Measurements from ENCODE around the gene PCSK4.

Gene PCSK4

DNA sequence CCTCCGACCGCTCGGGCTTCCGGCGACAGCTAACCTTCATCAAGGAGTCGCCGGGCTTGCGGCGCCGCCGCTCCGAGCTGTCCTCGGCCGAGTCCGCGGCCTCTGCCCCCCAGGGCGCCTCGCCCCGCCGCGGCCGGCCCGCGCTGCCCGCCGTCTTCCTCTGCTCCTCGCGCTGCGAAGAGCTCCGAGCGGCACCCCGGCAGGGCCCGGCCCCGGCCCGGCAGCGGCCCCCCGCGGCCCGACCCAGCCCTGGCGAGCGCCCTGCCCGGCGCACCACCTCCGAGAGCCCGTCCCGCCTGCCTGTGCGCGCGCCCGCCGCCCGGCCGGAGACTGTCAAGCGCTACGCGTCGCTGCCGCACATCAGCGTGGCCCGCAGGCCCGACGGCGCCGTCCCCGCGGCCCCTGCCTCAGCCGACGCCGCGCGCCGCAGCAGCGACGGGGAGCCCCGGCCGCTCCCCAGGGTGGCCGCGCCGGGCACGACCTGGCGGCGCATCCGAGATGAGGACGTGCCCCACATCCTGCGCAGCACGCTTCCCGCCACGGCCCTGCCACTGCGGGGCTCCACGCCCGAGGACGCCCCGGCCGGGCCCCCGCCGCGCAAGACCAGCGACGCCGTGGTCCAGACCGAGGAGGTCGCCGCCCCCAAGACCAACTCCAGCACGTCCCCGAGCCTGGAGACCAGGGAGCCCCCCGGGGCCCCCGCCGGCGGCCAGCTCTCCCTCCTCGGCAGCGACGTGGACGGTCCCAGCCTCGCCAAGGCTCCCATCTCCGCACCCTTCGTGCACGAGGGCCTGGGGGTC lies 20.7 kb downstream of the PCSK4 start:
- no peak for DNase-seq

DNA sequence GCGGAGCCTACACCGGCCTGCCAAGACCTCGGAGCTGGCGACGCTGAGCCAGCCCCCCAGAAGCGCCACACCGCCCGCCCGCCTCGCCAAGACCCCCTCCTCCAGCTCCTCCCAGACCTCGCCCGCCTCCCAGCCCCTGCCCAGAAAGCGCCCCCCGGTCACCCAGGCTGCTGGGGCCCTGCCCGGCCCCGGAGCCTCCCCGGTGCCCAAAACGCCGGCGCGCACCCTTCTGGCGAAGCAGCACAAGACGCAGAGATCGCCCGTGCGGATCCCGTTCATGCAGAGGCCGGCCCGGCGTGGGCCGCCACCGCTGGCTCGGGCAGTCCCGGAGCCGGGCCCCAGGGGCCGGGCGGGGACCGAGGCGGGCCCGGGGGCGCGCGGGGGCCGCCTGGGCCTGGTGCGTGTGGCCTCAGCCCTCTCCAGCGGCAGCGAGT lies 21.3 kb downstream of the PCSK4 start:
- DNase-seq: peak; percentile 80

DNA sequence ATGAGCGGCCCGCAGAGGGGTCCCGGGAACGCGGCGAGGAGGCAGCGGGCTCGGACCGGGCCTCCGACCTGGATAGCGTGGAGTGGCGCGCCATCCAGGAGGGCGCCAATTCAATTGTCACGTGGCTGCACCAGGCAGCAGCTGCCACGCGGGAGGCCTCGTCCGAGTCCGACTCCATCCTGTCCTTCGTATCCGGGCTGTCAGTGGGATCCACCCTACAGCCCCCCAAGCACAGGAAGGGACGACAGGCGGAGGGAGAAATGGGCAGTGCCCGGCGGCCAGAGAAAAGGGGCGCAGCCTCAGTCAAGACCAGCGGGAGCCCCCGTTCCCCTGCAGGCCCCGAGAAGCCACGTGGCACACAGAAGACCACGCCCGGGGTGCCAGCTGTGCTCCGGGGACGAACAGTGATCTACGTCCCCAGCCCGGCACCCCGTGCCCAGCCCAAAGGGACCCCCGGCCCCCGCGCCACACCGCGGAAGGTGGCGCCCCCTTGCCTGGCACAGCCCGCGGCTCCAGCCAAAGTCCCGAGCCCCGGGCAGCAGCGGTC lies 21.8 kb downstream of the PCSK4 start:
- DNase-seq: no peak

DNA sequence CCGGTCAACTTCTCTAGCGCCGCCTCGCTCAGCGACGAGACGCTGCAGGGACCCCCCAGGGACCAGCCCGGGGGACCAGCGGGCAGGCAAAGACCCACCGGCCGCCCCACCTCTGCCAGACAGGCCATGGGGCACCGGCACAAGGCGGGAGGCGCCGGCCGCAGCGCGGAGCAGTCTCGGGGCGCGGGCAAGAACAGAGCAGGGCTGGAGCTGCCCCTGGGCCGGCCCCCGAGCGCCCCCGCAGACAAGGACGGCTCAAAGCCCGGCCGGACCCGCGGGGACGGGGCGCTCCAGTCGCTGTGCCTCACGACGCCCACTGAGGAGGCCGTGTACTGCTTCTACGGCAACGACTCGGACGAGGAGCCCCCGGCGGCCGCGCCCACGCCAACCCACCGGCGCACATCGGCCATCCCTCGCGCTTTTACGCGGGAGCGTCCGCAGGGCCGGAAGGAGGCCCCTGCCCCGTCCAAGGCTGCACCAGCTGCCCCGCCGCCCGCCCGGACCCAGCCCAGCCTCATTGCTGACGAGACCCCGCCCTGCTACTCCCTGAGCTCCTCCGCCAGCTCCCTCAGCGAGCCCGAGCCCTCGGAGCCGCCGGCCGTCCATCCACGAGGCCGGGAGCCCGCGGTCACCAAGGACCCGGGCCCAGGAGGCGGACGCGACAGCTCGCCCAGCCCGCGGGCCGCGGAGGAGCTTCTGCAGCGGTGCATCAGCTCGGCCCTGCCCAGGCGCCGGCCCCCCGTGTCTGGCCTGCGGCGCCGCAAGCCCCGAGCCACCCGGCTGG lies 22.5 kb downstream of the PCSK4 start:
- no peak for DNase-seq

DNA sequence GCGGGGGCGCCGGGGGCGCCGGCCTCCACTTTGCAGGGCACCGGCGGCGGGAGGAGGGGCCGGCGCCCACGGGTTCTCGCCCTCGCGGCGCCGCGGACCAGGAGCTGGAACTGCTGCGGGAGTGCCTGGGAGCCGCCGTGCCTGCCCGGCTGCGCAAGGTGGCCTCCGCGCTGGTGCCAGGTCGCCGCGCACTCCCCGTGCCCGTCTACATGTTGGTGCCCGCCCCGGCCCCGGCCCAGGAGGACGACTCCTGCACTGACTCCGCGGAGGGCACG lies 23.0 kb downstream of the PCSK4 start:
- DNase-seq: no peak

DNA sequence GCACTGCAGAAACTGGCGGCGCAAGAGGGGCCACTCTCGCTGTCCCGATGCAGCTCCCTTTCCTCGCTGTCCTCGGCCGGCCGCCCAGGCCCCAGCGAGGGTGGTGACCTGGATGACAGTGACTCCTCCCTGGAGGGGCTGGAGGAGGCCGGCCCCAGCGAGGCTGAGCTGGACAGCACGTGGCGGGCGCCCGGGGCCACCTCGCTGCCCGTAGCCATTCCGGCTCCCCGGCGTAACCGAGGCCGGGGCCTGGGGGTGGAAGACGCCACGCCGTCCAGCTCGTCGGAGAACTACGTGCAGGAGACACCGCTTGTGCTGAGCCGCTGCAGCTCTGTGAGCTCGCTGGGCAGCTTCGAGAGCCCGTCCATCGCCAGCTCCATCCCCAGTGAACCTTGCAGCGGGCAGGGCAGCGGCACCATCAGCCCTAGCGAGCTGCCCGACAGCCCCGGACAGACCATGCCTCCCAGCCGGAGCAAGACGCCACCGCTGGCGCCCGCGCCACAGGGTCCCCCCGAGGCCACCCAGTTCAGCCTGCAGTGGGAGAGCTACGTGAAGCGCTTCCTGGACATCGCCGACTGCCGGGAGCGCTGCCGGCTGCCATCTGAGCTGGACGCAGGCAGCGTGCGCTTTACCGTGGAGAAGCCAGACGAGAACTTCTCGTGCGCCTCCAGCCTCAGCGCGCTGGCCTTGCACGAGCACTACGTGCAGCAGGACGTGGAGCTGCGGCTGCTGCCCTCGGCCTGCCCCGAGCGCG lies 23.5 kb downstream of the PCSK4 start:
- DNase-seq: no peak

DNA sequence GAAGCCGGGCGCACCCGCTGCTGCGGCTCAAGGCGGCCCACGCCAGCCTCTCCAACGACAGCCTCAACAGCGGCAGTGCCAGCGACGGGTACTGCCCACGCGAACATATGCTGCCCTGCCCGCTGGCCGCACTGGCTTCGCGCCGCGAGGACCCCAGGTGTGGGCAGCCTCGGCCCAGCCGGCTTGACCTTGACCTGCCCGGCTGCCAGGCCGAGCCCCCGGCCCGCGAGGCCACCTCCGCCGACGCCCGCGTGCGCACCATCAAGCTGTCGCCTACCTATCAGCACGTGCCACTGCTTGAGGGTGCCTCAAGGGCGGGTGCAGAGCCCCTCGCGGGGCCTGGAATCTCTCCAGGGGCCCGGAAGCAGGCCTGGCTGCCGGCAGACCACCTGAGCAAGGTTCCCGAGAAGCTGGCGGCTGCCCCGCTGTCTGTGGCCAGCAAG lies 24.1 kb downstream of the PCSK4 start:
- DNase-seq: no peak

DNA sequence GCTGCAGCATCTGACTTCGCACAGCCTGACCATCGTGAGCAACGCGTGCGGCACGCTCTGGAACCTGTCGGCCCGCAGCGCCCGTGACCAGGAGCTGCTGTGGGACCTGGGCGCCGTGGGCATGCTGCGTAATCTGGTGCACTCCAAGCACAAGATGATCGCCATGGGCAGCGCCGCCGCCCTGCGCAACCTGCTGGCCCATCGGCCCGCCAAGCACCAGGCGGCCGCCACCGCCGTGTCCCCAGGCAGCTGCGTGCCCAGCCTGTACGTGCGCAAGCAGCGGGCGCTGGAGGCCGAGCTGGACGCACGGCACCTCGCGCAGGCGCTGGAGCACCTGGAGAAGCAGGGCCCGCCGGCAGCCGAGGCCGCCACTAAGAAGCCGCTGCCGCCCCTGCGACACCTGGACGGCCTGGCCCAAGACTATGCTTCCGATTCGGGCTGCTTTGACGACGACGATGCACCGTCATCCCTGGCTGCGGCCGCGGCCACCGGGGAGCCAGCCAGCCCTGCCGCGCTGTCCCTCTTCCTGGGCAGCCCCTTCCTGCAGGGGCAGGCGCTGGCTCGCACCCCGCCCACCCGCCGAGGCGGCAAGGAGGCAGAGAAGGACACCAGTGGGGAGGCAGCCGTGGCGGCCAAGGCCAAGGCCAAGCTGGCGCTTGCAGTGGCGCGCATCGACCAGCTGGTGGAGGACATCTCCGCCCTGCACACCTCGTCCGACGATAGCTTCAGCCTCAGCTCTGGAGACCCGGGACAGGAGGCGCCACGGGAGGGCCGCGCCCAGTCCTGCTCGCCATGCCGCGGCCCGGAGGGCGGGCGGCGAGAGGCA lies 24.7 kb downstream of the PCSK4 start:
- DNase-seq: no peak

DNA sequence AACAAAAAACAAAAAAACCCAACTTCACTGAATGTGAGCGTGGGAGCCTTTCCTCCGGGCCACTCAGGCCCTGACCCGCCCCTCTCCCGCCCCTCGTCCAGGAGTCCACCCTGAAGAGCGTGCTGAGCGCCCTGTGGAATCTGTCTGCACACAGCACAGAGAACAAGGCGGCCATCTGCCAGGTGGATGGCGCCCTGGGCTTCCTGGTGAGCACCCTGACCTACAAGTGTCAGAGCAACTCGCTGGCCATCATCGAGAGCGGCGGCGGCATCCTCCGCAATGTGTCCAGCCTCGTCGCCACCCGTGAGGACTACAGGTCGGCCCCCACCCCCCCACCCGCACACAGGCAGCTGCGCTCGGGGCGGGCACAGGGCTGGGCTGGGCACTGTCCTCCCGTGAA lies 28.3 kb downstream of the PCSK4 start:
- no peak for DNase-seq

DNA sequence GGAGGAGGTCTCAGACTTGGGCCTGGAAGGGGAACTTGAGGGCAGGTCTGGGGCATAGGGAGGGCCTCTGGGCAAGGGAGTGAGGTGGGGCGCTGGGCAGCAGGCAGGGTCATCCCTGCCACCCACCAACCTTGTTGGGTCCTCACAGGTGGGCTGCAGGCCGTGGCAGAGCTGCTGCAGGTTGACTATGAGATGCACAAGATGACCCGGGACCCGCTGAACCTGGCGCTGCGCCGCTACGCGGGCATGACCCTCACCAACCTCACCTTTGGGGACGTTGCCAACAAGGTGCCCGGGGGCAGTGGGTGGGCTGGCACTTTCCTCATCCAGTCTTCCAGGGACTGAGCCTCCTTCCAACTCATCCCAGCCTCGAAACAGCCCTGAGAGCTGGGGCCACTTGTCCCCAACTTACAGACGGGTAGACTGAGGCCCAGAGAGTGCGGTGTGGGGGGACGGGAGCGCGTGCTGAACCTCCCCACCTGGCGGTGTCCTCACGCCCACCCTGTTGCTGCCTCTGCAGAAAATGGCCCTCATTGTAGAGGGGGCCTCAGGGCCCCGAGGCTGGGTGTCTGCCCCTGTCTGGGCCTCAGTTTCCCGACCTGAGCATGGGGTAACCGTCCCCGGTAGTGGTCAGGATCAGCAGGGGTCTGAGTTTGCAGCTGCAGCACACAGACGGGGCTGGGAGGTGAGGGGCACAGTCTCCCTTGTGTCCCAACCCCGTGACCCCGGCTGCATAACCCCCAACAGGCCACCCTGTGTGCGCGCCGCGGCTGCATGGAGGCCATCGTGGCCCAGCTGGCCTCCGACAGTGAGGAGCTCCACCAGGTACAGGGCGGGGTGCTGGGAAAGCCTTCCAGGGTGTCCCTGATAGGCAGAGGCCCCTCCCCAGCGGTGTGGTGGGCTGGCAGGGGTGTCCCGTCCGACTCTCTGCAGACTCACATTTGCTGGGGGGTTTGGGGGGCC lies 29.8 kb downstream of the PCSK4 start:
- no peak for DNase-seq

DNA sequence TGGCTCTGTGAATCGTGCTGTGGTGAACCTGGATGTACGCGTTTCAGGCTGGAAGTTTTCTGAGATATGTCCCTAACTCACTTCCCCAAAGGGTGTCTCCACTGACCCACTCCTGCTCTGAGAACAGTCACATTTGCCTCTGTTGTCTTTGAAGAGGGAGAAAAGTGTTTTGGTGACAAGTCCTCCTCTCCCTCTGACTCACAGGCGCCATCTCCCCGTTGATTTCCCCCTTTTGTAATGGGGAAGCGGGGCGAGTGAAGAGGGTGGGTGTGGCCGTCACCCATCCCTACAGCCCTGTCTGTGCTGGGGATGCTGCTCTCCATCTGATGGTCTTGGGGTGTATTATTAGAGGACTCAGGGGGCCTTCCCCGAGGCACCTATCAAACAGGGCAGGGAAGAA lies 30.7 kb downstream of the PCSK4 start:
- DNase-seq: no peak

DNA sequence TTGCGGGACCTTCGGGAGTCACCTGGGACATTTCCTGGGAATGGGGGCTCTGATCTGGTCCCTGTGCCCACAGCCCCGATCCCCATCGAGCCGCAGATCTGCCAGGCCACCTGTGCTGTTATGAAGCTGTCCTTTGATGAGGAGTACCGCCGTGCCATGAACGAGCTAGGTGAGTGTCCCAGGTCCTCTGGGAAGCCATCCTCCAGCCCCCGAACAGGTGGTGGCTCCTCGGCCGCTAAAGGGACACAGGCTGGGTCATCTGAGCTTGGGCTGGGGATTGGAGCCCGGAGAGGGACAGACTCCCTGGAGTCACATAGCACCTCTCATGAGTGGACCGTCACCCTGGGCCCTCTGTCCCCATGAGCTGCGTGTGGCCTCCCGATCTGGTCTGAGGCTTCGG lies 32.3 kb downstream of the PCSK4 start:
- DNase-seq: no peak

DNA sequence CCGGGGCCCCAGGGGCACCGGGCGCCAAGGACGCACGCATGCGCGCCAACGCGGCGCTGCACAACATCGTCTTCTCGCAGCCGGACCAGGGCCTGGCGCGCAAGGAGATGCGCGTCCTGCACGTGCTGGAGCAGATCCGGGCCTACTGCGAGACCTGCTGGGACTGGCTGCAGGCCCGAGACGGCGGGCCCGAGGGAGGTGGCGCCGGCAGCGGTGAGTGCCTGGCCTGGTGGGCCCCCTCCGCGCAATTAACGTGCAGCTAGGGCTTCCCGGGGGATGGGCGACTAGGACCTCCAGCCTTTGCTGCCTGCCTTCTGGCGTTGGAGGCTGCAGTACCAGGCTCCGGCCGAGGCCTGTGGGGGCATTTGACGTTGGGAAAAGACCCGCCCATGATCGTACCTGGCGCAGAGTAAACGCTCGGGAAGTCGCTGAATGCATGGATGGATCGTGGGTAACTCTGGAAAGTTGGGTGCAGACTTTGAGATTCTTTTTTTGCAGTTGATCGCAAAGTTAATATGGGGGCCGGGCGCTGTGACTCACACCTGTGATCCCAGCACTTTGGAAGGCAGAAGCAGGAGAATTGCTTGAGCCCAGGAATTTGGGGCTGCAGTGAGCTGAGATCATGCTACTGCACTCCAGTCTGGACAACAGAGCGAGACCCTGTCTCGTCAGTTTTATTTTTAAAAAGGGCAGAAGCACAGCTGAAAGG lies 33.0 kb downstream of the PCSK4 start:
- no peak for DNase-seq

DNA sequence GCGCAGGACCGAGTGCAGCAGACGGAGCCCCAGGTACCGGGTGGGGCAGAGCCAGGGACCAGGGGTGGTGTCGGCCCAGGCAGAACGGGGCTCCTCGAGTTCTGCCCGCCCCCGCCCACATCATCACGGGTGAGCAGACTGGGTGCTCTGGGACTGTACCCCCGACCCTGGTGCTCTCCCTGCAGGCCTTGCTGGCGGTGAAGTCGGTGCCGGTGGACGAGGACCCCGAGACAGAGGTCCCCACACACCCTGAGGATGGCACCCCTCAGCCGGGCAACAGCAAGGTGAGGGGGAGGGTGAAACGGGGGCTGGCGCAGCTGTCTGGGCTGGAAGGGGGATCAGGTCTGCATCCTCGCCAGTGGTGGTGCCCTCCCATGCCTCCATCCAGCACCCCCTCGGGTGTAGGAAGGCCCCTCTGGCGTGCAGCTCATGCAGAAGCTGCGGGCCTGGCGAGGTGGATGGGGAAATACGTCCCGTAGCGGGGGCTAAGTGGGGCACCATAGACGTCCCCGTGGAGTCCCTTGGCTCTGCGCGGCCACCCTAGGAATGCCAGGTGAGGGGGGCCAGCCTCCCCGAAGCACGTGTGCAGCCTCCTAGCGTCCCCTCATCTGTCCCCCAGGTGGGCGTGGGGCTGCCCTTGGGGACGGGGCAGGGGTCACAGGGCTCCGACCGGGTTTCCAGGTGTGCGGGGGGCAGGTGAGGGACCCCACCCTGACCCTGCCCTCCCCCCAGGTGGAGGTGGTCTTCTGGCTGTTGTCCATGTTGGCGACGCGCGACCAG lies 33.8 kb downstream of the PCSK4 start:
- DNase-seq: no peak

DNA sequence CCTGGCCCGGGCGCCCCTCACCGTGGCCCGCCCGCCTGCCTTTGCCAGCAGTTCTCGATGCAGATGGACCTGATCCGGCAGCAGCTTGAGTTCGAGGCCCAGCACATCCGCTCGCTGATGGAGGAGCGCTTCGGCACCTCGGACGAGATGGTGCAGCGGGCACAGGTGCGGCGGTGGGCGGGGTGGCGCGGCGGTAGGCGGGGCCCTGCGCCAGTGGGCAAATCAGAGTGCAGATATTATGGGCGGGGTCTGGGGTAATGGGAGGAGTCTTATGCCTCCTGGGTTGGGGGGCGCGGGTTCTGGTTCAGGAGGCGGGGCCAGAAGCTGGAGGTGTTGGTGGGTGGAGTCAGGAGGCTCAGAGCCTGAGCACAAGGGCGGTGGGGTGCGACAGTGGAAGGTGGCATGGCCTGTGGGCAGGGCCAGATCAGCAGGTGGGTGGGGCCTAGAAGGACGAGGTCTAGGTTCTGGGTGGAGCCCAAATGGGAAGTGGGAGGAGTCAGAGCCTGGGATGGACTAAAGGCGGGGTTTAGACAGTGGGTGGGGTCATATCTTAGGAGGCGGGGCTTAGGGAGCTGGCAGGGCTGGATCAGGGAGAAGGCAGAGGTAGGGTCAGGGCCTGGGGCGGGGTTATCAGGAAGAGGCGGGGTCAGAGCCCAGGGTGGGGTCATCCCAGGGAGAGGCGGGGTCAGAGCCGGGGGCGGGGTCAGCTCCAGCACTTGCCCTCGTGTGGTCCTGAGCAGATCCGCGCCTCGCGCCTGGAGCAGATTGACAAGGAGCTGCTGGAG lies 34.6 kb downstream of the PCSK4 start:
- no peak for DNase-seq

DNA sequence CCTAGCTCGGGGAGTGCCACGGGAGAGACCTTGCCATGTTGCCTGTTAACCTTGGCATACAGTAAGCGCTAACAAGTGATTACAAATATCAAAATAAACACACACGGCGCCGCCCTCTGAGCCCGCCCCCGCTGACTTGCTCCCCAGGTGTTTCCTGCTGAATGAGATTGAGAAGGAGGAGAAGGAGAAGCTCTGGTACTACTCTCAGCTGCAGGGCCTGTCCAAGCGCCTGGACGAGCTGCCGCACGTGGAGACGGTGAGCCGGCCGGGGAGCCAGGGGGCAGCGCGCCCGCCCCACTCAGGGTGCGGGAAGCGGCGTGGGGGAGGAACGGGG lies 35.2 kb downstream of the PCSK4 start:
- no peak for DNase-seq

DNA sequence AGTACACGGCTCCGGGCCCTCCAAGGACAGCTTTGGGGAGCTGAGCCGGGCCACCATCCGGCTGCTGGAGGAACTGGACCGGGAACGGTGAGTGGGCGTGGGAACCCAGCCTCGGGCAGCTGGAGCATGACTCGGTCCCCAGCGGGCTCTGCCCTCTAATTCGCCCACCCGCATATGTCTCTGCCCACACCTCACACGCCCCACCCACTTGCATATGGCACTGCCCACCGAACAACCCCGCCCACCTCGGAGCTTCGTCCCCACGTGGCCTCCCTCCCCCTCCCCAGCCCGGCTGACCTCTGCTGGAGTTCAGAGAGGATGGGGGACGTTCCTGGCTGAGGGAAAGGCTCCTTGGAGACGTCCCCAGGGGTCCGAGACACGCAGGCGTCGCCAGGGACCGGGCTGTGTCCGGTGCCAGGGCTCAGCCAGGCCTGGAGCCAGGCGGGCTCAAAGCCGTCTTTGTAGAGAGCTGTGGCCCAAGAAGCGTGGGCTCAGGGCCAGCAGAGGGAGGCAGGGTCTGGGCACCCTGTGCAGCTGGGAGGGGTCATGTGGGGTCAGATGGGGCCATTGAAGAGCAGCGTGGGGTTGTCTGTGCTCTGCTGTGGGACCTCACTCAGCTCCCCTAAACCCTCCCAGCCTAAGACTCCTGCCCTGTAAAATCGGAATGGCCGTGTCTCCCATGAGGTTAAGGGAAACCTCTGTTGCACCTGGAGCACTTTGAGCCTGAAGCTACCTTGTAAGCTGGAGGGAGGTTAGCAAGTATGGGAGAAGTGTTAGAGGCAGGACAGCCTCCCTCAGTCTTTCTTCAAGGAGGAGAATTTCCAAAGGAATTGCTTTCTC lies 36.4 kb downstream of the PCSK4 start:
- DNase-seq: no peak

Data from activated CD8-positive, alpha-beta memory T cell treated with anti-CD3 and anti-CD28 coated beads for 24 hours (primary cell).